Right lobe of liver (tissue), 4 donors: Measurements from ENCODE around the gene TOX4.

ENCODE experiments used
- CTCF ChIP-seq, 4 donors: fragments of 200-600 bp in 3 of 4; fragments of 450-650 bp in 1 of 4; IDR thresholded peaks; one replicate each; pipeline versions ENCODE4 v1.5.1 to v1.8.0; 2016 to 2022; ENCODE audit warnings: antibody characterized with exemption in 4 of 4, mild to moderate bottlenecking in 2 of 4
- POLR2A ChIP-seq: fragments of 450-650 bp; IDR thresholded peaks from one replicate; pipeline ENCODE4 v1.6.1; 2017; ENCODE audit warnings: antibody characterized with exemption, mild to moderate bottlenecking
- donor health status: DM: no; HTN: no; CAD: no.
- donor health status: DM: no; HTN: no; CAD: no.
- donor health status: DM: no; HTN: yes; CAD: no.

- no peak for TF ChIP-seq POLR2A
- no peak for TF ChIP-seq CTCF (IDR thresholded peaks at IDR 0.05)
These were observed 26.4 kb downstream of the TOX4 start for GRCh38 chr14:21503376-21503775.
